Nephron progenitor cell (in vitro differentiated cells): ENCODE data around the gene PCSK6.

Experiments used
- DNase-seq: peaks from one replicate; pipeline ENCODE4 v3.0.0; 2021
- H3K27ac Mint-ChIP-seq: 2 replicates; pipeline ENCODE4 v1.8.0; 2021; ENCODE audit warnings: mild to moderate bottlenecking, moderate library complexity, mixed read lengths
- H3K27me3 Mint-ChIP-seq: 2 replicates; pipeline ENCODE4 v1.8.0; 2021; ENCODE audit warnings: mild to moderate bottlenecking, low read depth, mixed read lengths; ENCODE audit not compliant: poor library complexity
- H3K36me3 Mint-ChIP-seq: 2 replicates; pipeline ENCODE4 v1.8.0; 2021; ENCODE audit warnings: low read depth, mixed read lengths
- H3K4me1 Mint-ChIP-seq: 2 replicates; pipeline ENCODE4 v1.8.0; 2021; ENCODE audit warnings: mixed read lengths
- H3K4me3 Mint-ChIP-seq: 2 replicates; pipeline ENCODE4 v1.8.0; 2021; ENCODE audit warnings: mild to moderate bottlenecking, moderate library complexity, mixed read lengths
- H3K9me3 Mint-ChIP-seq: 2 replicates; pipeline ENCODE4 v1.8.0; 2021; ENCODE audit warnings: mild to moderate bottlenecking, moderate library complexity, mixed read lengths
- TF ChIP-seq, protein P1 (sequence below): fragments of 200-600 bp; sonication (generic); IDR thresholded peaks from 2 replicates; pipeline ENCODE4 v1.5.0; 2021; ENCODE audit warnings: antibody characterized with exemption

PCSK6 gene

DNA sequence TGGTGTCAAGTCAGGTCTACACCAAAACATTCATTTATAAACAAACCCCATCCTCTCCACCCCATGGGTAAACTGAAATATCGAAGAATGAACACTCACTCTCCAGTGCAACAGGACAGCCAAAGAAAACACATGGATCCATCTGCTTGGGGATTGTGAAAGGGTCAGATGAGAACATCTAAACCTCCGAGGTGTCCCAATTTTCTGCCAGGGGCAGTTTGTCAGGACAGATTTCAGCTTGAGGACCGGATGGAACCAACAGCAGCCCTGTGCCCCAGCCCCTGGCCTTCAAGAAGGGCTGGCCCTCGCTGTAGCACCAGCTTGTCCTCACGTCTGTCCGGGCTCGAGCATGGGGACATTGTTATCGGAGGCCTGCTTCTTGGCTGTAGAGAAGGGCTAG lies 45.5 kb downstream of the PCSK6 start:
- no peak for DNase-seq
- Mint-ChIP-seq H3K9me3 (peaks cover under 1% of the 10 kb centered on the region), H3K4me3 (no peak overlapping the region), H3K27ac (no peak overlapping the region), H3K36me3 (peaks cover 1% of the 10 kb centered on the region), H3K27me3 (peaks cover 3% of the 10 kb centered on the region), H3K4me1 (peaks cover 11% of the 10 kb centered on the region)
- TF ChIP-seq, protein P1, sequence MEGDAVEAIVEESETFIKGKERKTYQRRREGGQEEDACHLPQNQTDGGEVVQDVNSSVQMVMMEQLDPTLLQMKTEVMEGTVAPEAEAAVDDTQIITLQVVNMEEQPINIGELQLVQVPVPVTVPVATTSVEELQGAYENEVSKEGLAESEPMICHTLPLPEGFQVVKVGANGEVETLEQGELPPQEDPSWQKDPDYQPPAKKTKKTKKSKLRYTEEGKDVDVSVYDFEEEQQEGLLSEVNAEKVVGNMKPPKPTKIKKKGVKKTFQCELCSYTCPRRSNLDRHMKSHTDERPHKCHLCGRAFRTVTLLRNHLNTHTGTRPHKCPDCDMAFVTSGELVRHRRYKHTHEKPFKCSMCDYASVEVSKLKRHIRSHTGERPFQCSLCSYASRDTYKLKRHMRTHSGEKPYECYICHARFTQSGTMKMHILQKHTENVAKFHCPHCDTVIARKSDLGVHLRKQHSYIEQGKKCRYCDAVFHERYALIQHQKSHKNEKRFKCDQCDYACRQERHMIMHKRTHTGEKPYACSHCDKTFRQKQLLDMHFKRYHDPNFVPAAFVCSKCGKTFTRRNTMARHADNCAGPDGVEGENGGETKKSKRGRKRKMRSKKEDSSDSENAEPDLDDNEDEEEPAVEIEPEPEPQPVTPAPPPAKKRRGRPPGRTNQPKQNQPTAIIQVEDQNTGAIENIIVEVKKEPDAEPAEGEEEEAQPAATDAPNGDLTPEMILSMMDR = no peak

DNA sequence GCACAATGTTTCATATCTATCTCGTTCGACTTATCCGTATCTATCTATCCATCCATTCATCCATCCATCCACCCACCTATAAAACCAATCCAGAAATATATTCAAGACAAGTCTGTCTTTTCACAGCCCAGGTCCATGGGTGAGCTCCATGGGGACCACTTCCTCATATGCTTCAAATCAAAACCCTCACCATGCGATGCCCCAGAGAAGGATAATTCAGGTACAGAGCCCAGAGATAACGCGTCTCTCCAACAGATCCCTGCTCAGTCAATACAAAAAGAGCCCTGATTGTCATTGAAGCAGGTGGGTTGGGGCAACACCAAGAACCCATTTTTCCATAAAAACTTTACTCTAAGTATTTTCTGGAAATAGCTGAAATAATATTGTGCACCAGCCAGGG lies 47.2 kb downstream of the PCSK6 start:
- DNase-seq = no peak
- peaks cover 6% of the 10 kb centered on the region for H3K9me3 Mint-ChIP-seq
- H3K27ac Mint-ChIP-seq = no peak overlapping the region
- H3K4me1 Mint-ChIP-seq = peaks cover 28% of the 10 kb centered on the region
- no peak overlapping the region for H3K4me3 Mint-ChIP-seq
- TF ChIP-seq, protein P1 = no peak
- H3K27me3 Mint-ChIP-seq = peaks cover 6% of the 10 kb centered on the region
- peaks cover 5% of the 10 kb centered on the region for H3K36me3 Mint-ChIP-seq

DNA sequence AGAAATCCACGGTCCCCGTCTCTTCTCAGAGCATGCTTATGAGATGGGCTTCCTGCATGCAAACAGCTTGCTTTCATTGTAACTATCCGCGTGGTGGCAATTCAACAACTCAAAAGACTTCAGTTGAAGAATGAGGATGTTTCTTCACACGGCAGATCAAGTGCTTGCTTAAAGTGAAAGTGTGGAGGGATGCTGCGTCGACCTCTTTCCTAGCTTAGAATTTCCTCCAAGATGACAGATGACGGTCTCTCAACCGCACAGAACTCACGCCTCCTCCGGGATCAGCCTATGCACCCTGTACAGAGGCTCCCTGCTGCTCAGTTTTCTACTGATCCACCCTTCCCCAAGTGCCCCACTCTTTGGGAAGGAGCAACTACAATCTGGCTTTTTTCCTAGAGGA lies 47.8 kb downstream of the PCSK6 start:
- Mint-ChIP-seq H3K27me3 (peaks cover 6% of the 10 kb centered on the region), H3K4me3 (no peak overlapping the region), H3K36me3 (peaks cover 5% of the 10 kb centered on the region), H3K27ac (no peak overlapping the region), H3K9me3 (peaks cover 6% of the 10 kb centered on the region), H3K4me1 (peaks cover 33% of the 10 kb centered on the region)
- TF ChIP-seq, protein P1 = no peak
- no peak for DNase-seq

DNA sequence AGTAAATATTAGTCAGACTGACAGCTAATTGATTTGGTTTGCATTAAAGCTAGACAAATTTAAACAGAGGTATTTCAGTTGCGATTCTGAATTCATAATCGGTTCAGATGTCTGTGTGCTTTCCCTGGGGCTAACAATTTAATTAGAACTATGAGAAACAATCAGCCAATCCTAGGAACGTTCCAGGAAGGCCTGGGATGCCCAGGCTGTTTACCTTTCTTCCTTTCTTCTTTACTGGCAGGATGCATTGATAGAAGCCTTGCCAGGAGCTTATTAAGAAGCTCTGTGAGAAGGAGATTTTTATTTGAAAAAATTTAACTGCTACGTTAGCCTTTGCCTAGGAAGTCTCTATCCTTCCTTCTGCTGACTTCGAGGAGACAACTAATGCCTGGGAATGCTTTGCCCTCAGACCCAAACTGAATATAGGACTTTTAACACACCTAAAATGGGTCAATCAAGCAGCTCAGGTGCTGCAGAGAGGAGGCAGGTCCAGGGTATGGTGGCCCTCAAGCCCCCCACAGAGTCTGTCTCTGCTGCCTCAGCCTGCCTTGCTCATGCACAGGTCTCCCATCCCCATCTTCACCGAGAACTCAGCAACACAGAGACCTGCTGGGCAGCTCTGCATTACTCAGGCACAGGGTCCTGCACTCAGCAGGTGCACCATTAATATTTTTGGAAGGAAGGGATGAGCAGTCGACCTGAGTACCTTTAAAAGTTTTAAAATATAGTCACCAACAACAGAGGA lies 48.5 kb downstream of the PCSK6 start:
- H3K9me3 Mint-ChIP-seq = peaks cover 6% of the 10 kb centered on the region
- H3K4me1 Mint-ChIP-seq = peaks cover 34% of the 10 kb centered on the region
- no peak overlapping the region for H3K27ac Mint-ChIP-seq
- H3K4me3 Mint-ChIP-seq = no peak overlapping the region
- peaks cover 6% of the 10 kb centered on the region for H3K27me3 Mint-ChIP-seq
- H3K36me3 Mint-ChIP-seq = peaks cover 5% of the 10 kb centered on the region
- TF ChIP-seq, protein P1 = no peak
- DNase-seq = no peak

DNA sequence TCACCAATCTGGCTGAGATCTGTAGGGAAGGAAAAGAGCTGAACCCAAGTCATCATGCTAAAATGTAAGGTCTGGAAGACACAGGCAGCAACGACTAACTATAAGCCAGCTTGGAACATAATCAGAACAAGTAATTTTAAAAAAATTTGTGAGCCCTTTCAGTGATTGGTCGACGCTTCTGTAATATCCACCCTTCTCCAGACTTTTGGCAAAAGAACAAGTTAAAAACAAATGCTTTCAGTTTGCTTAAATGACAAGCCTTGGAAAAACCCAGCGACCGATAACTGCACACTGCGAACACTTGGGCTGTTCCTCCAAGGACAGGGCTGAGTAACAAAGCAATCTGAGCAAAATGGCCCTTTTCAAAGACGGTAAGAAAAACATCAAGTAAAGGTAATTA lies 49.6 kb downstream of the PCSK6 start:
- Mint-ChIP-seq H3K27me3 (peaks cover 6% of the 10 kb centered on the region), H3K27ac (no peak overlapping the region), H3K36me3 (peaks cover 5% of the 10 kb centered on the region), H3K9me3 (peaks cover 6% of the 10 kb centered on the region), H3K4me1 (peaks cover 34% of the 10 kb centered on the region), H3K4me3 (no peak overlapping the region)
- no peak for DNase-seq
- TF ChIP-seq, protein P1 = no peak
